NCI-H446 (cell line): ENCODE measurements around the gene PRLHR.
A peak's percentile ranks its signal among the peaks of the same experiment; 100 is the strongest.

Experiments used
- DNase-seq, 2 experiments: peaks; one replicate each; lab custom pipeline; 2025; lab: John Stamatoyannopoulos, UW

The PRLHR gene

DNA sequence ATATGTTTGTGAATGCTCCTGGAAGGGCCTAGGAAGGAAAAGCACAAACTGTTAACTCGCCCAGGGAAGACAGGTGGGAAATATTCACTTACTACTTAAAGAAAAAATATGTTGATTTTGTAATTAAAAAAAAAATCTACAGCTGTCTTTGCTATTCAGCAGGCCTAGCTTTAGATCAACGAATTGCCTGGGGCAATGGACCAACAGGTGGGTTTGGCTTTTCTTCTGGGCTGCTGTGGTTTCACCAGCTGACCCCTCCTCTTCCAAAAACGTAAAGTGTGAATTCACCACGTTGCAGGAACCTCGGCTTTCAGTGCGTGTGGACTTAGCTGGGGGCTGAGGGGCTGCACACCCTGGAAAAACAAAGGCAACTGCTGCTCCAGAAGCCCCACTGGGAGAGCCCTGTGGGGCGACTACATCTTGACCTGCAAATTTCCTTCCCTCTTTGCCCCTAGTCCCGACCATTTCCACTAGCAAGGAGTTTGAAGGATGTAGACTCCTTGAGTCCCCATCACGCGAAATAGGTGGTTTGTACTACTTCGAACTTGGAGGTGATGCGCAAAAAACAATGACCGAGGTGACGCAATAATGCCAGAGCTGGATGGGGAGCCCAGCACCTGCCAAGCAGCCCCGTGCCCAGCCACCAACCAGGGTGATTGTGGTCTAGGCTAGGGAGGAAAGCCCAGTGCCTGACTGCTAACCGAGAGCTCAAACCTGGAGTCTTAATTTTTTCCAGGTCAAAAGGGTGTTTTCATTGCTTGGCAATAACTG lies 7.4 kb downstream of the PRLHR start:
- no peak for DNase-seq

DNA sequence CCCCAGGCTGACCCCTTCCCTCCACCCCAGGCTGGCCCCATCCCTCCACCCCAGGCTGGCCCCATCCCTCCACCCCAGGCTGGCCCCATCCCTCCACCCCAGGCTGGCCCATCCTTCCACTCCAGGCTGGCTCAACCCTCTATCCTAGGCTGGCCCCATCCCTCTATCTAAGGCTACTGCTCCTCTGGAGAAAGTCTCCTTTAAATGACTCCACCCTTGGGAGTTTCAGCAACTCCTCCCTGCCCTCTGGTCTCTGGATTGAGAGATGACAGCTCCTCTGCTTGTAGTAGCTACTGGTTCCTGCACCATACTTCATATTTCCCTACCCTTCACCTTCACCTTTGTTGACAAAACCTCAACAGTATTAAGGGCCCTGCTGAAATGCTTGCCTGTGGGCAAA lies 8.5 kb downstream of the PRLHR start:
- no peak for DNase-seq

GRCh38 chr10:118585794-118586193 lies 9.7 kb downstream of the PRLHR start:
- DNase-seq, result no peak

DNA sequence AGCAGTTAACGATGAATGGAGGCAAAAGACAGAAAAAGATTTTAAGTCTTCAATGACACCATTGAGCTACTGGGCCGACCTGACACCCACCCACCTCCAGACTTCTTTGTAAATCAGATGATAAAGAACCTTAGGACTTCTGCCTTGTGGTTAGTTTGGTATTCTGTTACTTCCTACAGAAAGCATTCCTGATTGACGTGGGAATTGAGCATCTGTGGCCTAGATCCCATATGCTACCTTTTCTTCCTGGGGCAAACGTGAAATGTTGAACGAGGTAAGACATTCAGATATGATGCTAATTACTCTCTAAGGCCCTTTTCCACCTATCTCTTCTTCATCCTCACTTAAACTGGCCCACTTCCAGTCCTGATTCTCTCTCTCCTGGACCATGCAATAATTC lies 10.2 kb downstream of the PRLHR start:
- DNase-seq, result no peak

DNA sequence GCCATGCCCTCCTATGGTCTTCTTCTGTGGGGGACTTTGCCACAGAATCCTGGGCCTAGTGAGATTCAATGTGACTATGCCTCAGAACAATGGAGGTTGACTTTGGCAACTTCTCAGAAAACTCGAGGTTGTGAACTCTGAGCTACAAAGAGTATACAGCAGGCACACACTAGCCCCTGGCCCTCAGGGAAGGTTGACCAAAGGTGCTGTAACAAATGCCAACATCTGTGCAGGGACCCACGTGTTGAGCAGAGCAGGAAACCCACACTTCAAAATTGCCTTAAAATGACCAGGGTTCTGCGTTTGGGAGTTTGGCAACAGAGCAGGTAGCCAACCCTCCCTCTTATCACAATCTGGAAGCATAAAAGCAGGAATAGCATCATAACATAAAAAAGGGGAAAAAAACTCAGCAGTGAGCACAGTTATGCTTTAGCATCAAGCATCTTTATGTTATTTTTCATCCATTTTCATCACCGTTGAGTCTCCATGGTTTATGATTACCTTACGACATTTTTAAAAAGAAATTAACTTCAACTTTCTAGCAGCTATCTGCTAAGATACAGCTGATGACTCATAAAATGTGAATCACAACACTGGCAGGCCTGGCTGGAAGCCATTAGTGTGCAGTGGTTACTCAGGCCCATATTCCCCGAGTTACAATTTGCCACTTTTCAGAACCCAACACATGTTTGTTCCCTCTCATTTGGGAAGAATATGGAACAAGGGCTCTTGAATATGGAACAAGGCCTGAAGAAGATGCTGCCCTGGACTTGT lies 11.1 kb downstream of the PRLHR start:
- no peak for DNase-seq

- DNase-seq, result no peak
Measured at GRCh38 chr10:118583611-118584010, 11.8 kb downstream of the PRLHR start.

DNA sequence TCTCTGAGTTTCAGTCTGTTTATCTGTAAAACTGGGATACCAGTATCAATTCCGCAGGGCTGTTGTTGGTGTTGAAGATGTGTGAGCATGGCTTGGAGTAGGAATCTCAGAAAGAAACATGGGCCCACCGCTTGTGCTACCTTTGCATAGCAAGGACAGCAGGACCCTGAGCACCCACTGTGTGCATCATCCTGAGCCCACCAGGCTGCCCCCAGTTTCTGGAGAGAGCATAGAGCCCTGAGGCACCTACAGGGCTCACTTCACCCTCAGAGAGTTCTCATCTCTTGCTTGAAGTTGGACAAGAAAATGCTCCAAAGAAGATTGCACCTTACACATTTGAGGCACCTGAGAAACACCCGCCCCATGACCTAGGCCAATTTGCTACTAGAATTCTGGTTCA lies 12.9 kb downstream of the PRLHR start:
- no peak for DNase-seq

DNA sequence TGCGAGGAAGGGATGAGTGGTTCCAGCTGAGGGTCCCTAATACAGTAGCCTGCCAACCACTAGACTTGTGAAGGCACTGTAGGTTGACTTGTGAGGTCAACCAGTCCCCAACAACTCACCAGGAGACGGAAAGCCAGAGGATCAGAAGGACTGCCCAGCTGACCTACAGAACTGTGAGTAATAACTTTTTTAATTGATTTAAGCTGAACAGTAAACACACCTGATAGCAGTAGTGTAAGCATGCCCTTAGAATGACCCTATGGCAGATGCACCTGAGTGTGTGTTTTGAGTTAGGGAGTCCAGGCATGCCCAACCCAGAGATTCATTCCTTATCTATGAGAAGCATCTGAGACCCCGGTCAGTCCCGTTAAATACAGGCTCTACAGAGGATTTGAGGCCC lies 14.1 kb downstream of the PRLHR start:
- no peak for DNase-seq

DNA sequence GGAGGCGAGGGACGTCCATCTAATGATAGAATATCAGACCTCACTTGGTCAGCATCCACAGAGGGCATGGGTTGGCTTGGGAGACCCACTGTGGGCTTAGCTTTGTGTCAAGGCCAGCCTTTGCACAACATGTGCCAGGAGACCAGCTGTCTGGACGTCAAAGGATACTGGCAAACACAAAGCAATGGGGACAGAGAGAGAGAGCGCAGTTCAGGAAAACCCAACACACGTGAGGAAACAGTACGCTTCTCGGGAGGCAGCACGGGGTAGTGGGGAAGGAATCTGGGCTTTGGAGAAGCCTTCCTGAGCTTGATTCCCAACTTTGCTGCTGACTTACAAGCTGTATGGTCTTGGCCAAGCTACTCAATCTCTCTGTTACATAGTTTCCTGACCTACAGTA lies 14.7 kb downstream of the PRLHR start:
- no peak for DNase-seq

DNA sequence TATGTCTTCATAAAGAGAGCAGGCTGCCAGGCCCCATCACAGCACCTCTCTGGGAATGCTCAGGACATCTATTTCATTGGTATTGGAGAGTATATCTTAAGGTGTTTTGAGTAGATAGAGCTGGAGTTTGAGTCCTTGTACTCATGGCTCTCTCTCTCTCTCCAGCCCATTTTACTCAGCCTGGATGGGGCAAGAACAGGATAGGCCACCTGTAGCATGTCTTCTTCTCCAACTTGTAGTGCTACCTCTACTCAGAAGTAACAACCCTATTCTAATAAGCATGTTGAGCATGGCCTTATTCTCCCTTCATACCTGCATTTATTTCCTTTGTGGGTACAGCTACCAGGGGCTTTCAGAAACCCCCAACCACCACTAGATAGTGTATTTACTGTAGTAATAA lies 21.9 kb downstream of the PRLHR start:
- DNase-seq, result no peak

DNA sequence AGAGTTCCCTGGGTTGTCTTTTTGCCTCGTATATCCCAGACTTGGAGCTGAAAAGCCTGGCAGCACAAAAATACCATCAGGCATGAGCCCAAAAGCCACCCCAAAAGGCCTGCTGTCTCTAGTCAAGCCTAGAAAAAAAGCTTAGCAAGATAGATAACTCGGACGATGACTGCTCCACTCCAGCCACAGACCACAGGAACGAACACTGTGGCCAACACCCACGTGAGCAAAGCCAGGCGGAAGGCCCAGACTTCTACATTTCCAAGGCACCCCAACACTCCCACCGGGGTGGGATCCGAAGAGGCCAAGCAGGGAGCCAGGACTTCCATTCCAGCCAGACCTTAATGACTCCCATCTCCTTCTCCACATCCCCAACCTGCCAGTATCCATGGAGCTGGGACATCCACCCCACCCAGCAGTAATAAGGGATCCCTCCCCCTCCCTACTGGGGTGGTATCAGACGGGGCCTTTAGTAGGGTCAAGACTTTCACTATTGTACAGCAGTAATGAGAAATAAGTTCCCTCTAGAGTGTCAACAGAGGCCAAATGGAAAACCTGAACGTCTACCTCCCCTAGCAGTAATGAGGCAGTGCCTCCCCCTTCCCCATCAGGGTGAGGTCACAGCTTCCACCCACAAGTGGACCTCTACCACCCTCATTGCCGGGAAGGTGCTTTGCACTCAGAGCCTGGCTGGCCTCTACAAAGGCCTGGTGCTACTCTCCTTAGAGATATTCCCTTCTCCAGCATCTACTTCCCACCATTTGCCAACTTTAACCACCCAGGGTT lies 23.0 kb downstream of the PRLHR start:
- DNase-seq, result no peak

GRCh38 chr10:118571123-118571522 lies 24.3 kb downstream of the PRLHR start:
- DNase-seq, result no peak

DNA sequence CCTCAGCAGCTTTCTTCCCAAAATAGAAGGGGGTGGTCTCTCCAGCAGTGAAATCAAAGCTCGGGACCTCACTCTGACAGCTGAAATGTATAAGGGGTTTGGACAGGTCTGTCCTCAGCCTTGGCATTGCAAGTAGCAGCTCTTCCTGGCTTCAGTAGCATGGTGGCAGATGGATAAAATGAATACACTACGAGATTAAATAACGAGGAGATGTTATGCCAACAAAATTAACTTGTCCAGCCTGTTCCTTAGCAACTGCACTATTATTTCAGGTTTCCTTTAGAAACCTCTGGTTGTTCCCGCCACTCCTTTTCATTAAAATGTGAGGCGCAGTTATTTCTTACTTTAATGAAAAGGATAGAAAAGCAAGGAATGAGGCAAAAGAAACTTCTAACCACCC lies 24.9 kb downstream of the PRLHR start:
- peak in 1 of 2 experiments; percentile 44 for DNase-seq

DNA sequence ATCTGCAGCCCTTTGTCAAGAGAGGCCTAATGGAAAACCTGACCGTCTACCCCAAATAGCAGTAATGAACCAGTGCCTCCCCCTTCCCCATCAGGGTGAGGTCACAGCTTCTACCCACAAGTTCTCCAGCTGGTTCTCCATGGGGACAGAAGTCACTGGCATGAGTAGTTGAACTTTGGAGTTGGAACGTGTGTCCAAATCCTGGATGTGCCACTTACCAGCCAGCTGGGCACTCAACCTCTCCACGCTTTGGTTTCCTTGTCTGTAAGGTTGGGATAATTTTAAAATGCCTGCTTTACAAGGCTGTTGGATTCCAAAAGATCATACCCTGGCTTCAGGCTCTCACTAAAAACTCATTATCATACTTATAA lies 25.6 kb downstream of the PRLHR start:
- no peak for DNase-seq

- DNase-seq, result no peak
Measured at GRCh38 chr10:118569241-118569881, 26.1 kb downstream of the PRLHR start.

- DNase-seq, result peak in 1 of 2 experiments; percentile 69
Measured at GRCh38 chr10:118568327-118568848, 27.1 kb downstream of the PRLHR start.

DNA sequence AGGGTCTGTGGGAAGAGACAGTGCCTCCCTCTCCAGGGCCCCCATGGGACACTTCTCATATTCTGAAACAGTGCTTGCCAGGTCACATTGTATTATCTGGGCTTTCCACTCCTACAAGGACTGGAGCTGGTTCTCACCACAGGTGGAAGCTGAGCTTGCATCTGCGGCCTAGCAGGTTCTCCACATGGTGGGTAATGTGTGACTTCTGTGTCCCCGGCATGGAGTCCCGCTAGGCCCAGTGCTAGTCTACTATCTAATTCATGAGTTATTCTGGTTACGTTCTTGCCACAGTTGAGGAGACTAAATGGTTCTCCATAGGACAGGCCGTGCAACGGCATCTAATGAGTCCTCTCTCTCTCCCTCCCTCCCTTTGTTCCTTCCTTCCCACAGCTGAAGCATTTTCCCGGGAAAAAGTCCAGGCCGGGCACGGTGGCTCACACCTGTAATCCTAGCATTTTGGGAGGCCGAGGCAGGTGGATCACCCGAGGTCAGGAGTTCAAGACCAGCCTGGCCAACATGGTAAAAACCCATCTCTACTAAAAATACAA lies 27.7 kb downstream of the PRLHR start:
- no peak for DNase-seq

DNA sequence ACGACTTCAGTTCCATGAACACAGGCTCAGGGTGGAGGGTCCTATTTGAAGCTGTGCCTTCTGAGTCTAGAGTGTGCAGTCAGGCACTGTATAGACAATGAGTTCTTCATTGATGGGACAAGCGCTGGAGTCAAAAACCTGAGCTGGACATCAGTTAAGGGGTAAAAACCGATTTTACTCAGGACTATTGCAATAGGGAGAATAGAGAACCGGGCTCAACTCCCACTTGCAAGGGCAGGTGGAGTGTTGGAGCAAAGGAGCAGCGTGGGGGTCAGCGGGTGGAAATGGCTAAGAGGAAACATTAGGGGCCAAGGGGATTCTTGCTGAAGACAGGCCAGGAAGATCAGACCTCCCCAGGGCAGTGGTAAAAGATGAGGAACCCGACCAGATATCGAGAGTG lies 28.5 kb downstream of the PRLHR start:
- no peak for DNase-seq

- DNase-seq, result no peak
Measured at GRCh38 chr10:118565301-118566075, 30.0 kb downstream of the PRLHR start.

GRCh38 chr10:118564652-118565051 lies 30.8 kb downstream of the PRLHR start:
- no peak for DNase-seq

- DNase-seq, result no peak
Measured at GRCh38 chr10:118564114-118564513, 31.3 kb downstream of the PRLHR start.
